Measurements from ENCODE around the gene EPS8L2.

EPS8L2 gene

GRCh38 chr11:721741-722345 is 15.8 kb downstream of the EPS8L2 start:
- no peak overlapping the region for H3K4me3 ChIP-seq (replicated peaks; ENCODE audit: low read depth, low read length)
- DNase-seq (ENCODE audit: extremely low read depth, low read depth): no peak
- TF ChIP-seq, protein P1, sequence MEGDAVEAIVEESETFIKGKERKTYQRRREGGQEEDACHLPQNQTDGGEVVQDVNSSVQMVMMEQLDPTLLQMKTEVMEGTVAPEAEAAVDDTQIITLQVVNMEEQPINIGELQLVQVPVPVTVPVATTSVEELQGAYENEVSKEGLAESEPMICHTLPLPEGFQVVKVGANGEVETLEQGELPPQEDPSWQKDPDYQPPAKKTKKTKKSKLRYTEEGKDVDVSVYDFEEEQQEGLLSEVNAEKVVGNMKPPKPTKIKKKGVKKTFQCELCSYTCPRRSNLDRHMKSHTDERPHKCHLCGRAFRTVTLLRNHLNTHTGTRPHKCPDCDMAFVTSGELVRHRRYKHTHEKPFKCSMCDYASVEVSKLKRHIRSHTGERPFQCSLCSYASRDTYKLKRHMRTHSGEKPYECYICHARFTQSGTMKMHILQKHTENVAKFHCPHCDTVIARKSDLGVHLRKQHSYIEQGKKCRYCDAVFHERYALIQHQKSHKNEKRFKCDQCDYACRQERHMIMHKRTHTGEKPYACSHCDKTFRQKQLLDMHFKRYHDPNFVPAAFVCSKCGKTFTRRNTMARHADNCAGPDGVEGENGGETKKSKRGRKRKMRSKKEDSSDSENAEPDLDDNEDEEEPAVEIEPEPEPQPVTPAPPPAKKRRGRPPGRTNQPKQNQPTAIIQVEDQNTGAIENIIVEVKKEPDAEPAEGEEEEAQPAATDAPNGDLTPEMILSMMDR (IDR thresholded peaks at IDR 0.05; ENCODE audit: low read depth, low read length, missing control alignments): no peak

- H3K4me3 ChIP-seq (replicated peaks; ENCODE audit: low read depth, low read length): no peak overlapping the region
- TF ChIP-seq, protein P1 (IDR thresholded peaks at IDR 0.05; ENCODE audit: low read depth, low read length, missing control alignments): no peak
- no peak for DNase-seq (ENCODE audit: extremely low read depth, low read depth)
Observed at GRCh38 chr11:722346-722811, 16.3 kb downstream of the EPS8L2 start.

GRCh38 chr11:723120-723883 is 17.3 kb downstream of the EPS8L2 start:
- TF ChIP-seq, protein P1 (IDR thresholded peaks at IDR 0.05; ENCODE audit: low read depth, low read length, missing control alignments): peak; percentile 50

DNA sequence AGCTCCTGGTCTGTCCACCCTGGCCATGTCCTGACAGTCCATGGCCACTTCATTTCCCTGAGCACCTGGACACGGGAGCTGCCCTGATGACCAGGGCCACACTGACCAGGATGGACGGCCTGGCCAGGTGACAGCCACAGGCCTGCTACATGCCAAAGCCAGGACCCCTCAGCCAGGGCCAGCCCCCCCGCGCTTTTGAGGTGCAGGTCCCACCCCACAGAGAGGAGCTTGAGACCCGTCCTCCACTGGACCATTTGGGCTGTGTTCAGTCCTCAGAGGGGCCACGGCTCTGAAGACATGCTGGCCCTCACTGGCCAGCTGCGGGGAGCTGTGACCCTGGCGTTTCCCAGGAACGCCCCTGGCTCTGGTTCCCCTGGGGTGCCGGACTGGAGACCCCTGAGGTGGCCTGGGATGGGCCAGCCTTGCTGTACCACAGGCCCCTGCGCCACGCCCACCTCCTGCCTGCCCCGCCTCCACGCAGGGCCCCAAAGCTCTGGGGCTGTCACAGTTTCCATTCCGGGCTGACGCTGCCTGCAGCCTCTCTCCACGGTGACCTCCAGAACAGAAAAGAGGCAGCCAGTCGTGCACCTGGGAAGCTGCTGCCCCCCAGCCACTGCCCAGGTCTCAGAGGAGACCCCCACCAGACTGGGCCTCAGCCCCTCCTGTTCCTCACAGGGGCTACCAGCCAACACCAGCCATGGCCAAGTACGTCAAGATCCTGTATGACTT is 18.2 kb downstream of the EPS8L2 start:
- H3K4me3 ChIP-seq (replicated peaks; ENCODE audit: low read depth, low read length): no peak overlapping the region
- TF ChIP-seq, protein P1 (IDR thresholded peaks at IDR 0.05; ENCODE audit: low read depth, low read length, missing control alignments): no peak
- no peak for DNase-seq (ENCODE audit: extremely low read depth, low read depth)

More at GRCh38 chr11:723120-723883, 17.3 kb downstream of the EPS8L2 start:
- no peak for DNase-seq (ENCODE audit: extremely low read depth, low read depth)
- H3K4me3 ChIP-seq (replicated peaks; ENCODE audit: low read depth, low read length): no peak overlapping the region

DNA sequence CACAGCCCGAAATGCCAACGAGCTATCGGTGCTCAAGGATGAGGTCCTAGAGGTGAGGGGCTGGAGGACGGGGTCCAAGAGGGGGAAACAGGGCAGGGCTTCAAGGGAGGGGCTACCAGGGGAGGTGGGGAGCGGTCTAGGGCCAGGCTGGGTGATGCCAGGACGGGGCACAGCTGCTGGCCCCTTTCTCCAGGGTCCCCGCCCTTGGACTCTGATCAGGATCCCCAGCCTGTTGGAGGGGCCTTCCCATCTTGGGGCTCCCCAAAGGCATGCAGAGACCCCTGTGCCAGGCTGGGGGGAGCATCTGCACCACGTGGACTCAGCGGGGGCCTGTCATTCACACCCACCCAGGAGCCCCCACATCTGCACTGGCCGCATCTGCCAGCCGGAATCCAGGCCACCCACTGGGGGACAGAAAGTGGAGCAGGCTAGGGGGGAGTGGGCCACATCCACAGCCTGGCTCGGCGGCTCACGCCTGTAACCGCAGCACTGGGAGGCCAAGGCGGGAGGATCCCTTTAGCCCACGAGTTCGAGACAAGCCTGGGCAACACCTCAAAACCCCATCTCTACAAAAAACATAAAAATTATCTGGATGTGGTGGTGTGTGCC is 18.9 kb downstream of the EPS8L2 start:
- DNase-seq (ENCODE audit: extremely low read depth, low read depth): no peak
- TF ChIP-seq, protein P1 (IDR thresholded peaks at IDR 0.05; ENCODE audit: low read depth, low read length, missing control alignments): no peak
- H3K4me3 ChIP-seq (replicated peaks; ENCODE audit: low read depth, low read length): no peak overlapping the region

GRCh38 chr11:725624-726202 is 19.7 kb downstream of the EPS8L2 start:
- DNase-seq (ENCODE audit: extremely low read depth, low read depth): no peak
- no peak overlapping the region for H3K4me3 ChIP-seq (replicated peaks; ENCODE audit: low read depth, low read length)
- TF ChIP-seq, protein P1 (IDR thresholded peaks at IDR 0.05; ENCODE audit: low read depth, low read length, missing control alignments): no peak

All from HFF-Myc (cell line).